ENCODE results near the gene C10orf90.
"Not testable (repeated sequence)": the region's sequence is repeated elsewhere in the genome, so short reads cannot be mapped to it uniquely, and the experiment has no call there.

C10orf90 gene

DNA sequence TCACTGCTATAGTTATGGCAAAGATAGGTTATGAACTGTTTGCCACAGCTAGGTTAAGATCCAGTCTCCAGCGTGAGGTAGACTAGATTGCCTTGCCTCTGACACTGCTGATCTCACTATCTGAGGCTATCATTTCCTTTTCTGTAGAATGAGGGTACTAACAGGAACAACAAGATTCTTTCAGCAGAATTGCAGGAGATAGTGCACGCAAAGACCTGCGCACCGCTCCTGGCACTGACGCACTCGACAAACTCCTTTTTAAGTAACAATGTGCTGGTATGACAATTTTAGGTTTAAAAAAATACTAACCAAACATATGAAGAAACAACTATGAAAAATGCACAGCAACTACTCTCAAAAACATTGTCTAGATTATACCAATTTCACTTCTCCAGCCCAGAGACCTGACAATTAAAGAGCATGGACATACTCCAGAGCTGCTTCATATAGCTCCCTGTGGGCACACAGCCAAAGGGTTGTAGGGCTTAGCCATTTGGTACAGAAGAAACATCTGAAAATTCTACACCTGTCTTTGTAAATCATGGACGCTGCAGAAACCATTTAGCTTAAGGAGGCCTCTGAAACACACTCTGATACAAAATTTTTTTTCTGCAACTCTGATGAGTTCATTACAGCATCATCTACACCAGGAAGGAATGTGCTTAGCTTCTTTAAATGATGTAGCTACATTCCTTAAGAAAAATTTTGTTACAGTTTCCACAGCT is 290.0 kb downstream of the C10orf90 start:
- Histone ChIP-seq H3K27ac (ENCODE audit: low read depth, low read length, poor library complexity, severe bottlenecking) (no peak overlapping the region), H3K9ac (ENCODE audit: low read length) (no peak overlapping the region), H3K9me3 (ENCODE audit: low read length) (no peaks in the 10 kb centered on the region), H4K20me1 (ENCODE audit: insufficient read depth, low read length) (no peaks in the 10 kb centered on the region), H3F3A (ENCODE audit: insufficient read depth, low read length) (no peaks in the 10 kb centered on the region), H3K27me3 (ENCODE audit: insufficient read depth, low read length) (no peaks in the 10 kb centered on the region), H3K4me2 (ENCODE audit: low read length) (no peak overlapping the region), H3K9me2 (ENCODE audit: low read depth, low read length) (no peaks in the 10 kb centered on the region), H2AFZ (ENCODE audit: low read length) (no peak overlapping the region), H3K4me1 (ENCODE audit: insufficient read depth, low read length, severe bottlenecking) (no peaks in the 10 kb centered on the region), H3K79me2 (ENCODE audit: insufficient read depth, low read length) (no peaks in the 10 kb centered on the region), H3K4me3 (ENCODE audit: low read depth, low read length, poor library complexity, severe bottlenecking) (no peak overlapping the region), H3K36me3 (ENCODE audit: insufficient read depth, low read length) (no peaks in the 10 kb centered on the region)
- TF ChIP-seq EZH2 (IDR thresholded peaks at IDR 0.05; ENCODE audit: borderline replicate concordance, low read length) = no peak

GRCh38 chr10:126379166-126379565 is 291.3 kb downstream of the C10orf90 start:
- H3K79me2 ChIP-seq (ENCODE audit: insufficient read depth, low read length); H3K4me1 ChIP-seq (ENCODE audit: insufficient read depth, low read length, severe bottlenecking); H3K36me3 ChIP-seq (ENCODE audit: insufficient read depth, low read length); H3K9me2 ChIP-seq (ENCODE audit: low read depth, low read length); H3K27ac ChIP-seq (ENCODE audit: low read depth, low read length, poor library complexity, severe bottlenecking); H3K4me3 ChIP-seq (ENCODE audit: low read depth, low read length, poor library complexity, severe bottlenecking); H3K4me2 ChIP-seq (ENCODE audit: low read length); H3K9ac ChIP-seq (ENCODE audit: low read length); H3K27me3 ChIP-seq (ENCODE audit: insufficient read depth, low read length); H3F3A ChIP-seq (ENCODE audit: insufficient read depth, low read length); H3K9me3 ChIP-seq (ENCODE audit: low read length); H4K20me1 ChIP-seq (ENCODE audit: insufficient read depth, low read length); H2AFZ ChIP-seq (ENCODE audit: low read length): not testable (repeated sequence)

- H3K4me1 ChIP-seq (ENCODE audit: insufficient read depth, low read length, severe bottlenecking) = no peaks in the 10 kb centered on the region
- H3K9ac ChIP-seq (ENCODE audit: low read length) = no peak overlapping the region
- H3K9me3 ChIP-seq (ENCODE audit: low read length) = no peaks in the 10 kb centered on the region
- H3K4me2 ChIP-seq (ENCODE audit: low read length) = no peak overlapping the region
- TF ChIP-seq, protein P1, sequence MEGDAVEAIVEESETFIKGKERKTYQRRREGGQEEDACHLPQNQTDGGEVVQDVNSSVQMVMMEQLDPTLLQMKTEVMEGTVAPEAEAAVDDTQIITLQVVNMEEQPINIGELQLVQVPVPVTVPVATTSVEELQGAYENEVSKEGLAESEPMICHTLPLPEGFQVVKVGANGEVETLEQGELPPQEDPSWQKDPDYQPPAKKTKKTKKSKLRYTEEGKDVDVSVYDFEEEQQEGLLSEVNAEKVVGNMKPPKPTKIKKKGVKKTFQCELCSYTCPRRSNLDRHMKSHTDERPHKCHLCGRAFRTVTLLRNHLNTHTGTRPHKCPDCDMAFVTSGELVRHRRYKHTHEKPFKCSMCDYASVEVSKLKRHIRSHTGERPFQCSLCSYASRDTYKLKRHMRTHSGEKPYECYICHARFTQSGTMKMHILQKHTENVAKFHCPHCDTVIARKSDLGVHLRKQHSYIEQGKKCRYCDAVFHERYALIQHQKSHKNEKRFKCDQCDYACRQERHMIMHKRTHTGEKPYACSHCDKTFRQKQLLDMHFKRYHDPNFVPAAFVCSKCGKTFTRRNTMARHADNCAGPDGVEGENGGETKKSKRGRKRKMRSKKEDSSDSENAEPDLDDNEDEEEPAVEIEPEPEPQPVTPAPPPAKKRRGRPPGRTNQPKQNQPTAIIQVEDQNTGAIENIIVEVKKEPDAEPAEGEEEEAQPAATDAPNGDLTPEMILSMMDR (IDR thresholded peaks at IDR 0.05; ENCODE audit: low read length) = no peak
- no peaks in the 10 kb centered on the region for H3F3A ChIP-seq (ENCODE audit: insufficient read depth, low read length)
- H3K79me2 ChIP-seq (ENCODE audit: insufficient read depth, low read length) = no peaks in the 10 kb centered on the region
- no peak overlapping the region for H2AFZ ChIP-seq (ENCODE audit: low read length)
- H3K27ac ChIP-seq (ENCODE audit: low read depth, low read length, poor library complexity, severe bottlenecking) = no peak overlapping the region
- H3K36me3 ChIP-seq (ENCODE audit: insufficient read depth, low read length) = no peaks in the 10 kb centered on the region
- H4K20me1 ChIP-seq (ENCODE audit: insufficient read depth, low read length) = no peaks in the 10 kb centered on the region
- no peaks in the 10 kb centered on the region for H3K27me3 ChIP-seq (ENCODE audit: insufficient read depth, low read length)
- H3K9me2 ChIP-seq (ENCODE audit: low read depth, low read length) = no peaks in the 10 kb centered on the region
- H3K4me3 ChIP-seq (ENCODE audit: low read depth, low read length, poor library complexity, severe bottlenecking) = no peak overlapping the region
Measured at GRCh38 chr10:126376956-126377355, 293.5 kb downstream of the C10orf90 start.

GRCh38 chr10:126375926-126376554 is 294.5 kb downstream of the C10orf90 start:
- no peak for TF ChIP-seq EZH2 (IDR thresholded peaks at IDR 0.05; ENCODE audit: borderline replicate concordance, low read length)
- TF ChIP-seq, protein P1 (IDR thresholded peaks at IDR 0.05; ENCODE audit: low read length) = no peak
- no peak overlapping the region for H2AFZ ChIP-seq (ENCODE audit: low read length)
- no peaks in the 10 kb centered on the region for H4K20me1 ChIP-seq (ENCODE audit: insufficient read depth, low read length)
- no peaks in the 10 kb centered on the region for H3K9me3 ChIP-seq (ENCODE audit: low read length)
- no peaks in the 10 kb centered on the region for H3K36me3 ChIP-seq (ENCODE audit: insufficient read depth, low read length)
- H3K27ac ChIP-seq (ENCODE audit: low read depth, low read length, poor library complexity, severe bottlenecking) = no peak overlapping the region
- H3K79me2 ChIP-seq (ENCODE audit: insufficient read depth, low read length) = no peaks in the 10 kb centered on the region
- H3K27me3 ChIP-seq (ENCODE audit: insufficient read depth, low read length) = no peaks in the 10 kb centered on the region
- H3K4me2 ChIP-seq (ENCODE audit: low read length) = no peak overlapping the region
- H3K4me1 ChIP-seq (ENCODE audit: insufficient read depth, low read length, severe bottlenecking) = no peaks in the 10 kb centered on the region
- no peaks in the 10 kb centered on the region for H3K9me2 ChIP-seq (ENCODE audit: low read depth, low read length)
- no peak overlapping the region for H3K9ac ChIP-seq (ENCODE audit: low read length)
- no peaks in the 10 kb centered on the region for H3F3A ChIP-seq (ENCODE audit: insufficient read depth, low read length)
- H3K4me3 ChIP-seq (ENCODE audit: low read depth, low read length, poor library complexity, severe bottlenecking) = no peak overlapping the region
